HG03060 (cell line): ENCODE measurements around the gene CSRNP2.
"Not testable (repeated sequence)": the region's sequence is repeated elsewhere in the genome, so short reads cannot be mapped to it uniquely, and the experiment has no call there.

Experiments
- ATAC-seq: cut with Tn5 transposase; IDR thresholded peaks from one replicate; pipeline ENCODE4 v1.9.1; 2021; ENCODE audit warnings: low read depth, moderate number of reproducible peaks; ENCODE audit not compliant: unreplicated experiment

CSRNP2 gene

DNA sequence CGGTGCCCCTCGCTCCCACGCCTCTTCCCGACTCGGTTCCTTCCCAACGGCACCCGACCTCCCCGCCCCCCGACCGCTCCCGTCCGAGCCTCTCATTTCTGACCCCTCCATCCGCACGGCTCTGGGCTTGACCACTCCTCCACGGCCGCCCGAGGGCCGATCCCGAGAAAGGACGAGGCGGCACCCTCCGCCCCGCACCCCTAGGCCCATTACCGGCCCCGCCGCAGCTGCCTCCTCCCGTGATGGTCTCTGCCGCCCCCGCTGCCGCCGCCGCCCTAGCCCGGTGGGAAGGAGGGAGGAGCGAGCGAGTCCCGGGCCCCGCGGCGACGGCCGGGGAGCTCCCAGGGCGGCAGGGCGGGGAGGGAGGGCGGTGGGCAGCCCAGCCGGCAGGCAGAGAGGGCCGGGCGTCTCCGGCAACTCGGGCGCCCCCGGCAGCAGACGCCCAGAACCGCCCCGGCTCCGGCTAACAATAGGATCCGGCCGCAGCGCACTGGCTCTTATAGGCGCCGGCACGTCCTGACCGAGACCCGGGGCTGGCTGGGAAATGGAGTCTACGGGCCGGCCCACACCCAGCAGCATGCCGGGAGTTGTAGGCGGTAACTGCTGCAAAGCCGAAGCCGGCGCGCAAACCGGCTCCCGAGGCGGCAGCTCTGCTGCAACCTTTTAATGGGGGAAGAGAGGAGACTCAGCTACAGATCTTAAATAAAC, at the start of gene CSRNP2:
TSS of gene CSRNP2 (minus strand) at position 471 of the 708 bp plus-strand sequence. CDS start 7,035 bp downstream, outside the sequence.
- peak; percentile 76 for ATAC-seq

DNA sequence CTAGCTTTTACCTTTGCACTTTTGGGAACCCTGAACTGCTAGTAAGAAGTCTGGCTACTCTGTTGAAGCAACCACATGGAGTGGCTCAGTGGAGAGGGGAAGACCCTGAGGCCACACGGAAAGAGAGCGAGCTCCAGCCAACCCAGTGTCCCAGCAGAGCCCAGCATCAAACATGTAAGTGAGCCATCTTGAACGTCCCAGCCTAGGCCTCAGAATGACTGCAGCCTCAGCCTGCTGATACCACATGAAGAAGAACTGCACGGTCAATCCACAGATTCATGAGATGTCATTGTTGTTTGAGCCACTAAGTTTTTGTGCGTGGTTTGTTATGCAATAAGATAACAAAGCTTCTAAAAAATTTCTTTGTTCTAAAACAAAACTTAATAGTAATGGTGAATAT, 49.3 kb upstream of the CSRNP2 start:
- no peak for ATAC-seq

- ATAC-seq = no peak
Observed at GRCh38 chr12:51131745-51132521, 48.5 kb upstream of the CSRNP2 start.

- no peak for ATAC-seq
Observed at GRCh38 chr12:51128919-51129318, 45.5 kb upstream of the CSRNP2 start.

GRCh38 chr12:51127050-51127729, 43.8 kb upstream of the CSRNP2 start:
- ATAC-seq = no peak

GRCh38 chr12:51126297-51126696, 42.9 kb upstream of the CSRNP2 start:
- no peak for ATAC-seq

GRCh38 chr12:51124504-51124903, 41.1 kb upstream of the CSRNP2 start:
- no peak for ATAC-seq

DNA sequence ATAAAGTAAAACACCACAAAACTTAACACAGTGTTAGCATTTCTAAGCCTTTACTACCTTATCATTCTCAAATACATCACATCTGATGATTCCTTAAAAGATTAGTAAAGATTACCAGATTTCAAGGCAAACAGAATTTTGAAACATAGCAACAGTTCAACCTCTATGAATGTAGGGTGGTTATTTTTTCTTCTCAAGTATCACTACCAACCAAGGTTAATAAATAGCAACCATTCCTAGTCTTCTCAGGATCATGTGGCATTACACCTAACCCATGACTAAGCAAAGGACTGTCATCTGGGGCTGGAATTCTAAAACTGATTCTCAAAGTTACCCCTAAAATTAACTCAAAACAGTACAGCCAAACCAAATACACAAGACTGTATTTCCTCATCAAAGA, 39.4 kb upstream of the CSRNP2 start:
- ATAC-seq = no peak

DNA sequence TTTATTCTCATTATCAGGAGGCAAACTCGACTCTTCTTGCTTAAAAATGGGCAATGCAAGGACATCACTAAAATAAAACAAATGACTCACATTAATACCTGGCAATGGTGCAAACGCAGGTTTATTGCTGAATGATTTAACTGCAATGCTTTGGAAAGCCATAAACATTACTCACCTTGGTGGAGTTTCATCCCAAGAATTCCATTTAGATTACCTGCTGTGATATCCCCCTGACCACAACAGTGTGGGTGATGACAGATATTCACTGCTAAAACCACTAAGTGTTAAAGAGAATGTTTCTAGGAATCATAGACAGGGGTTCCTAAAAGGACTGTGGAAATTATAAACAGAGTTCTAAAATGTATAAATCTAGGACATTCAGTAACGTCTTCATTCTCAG, 35.3 kb upstream of the CSRNP2 start:
- ATAC-seq = no peak

DNA sequence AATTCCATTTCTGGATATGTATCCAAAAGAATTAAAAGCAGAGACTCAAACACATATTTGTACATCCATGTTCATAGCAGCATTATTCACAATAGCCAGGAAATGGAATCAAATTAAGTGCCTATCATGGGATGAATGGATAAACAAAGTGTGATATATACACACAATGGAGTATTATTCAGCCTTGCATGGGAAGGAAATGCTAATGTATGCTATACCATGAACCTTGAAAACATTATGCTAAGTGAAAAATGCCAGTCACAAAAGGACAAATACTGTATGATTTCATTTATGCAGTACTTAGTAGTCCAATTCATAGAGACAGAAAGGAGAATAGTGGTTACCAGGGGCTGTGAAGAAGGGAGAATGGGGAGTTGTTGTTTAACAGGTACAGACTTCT, 32.1 kb upstream of the CSRNP2 start:
- no peak for ATAC-seq

DNA sequence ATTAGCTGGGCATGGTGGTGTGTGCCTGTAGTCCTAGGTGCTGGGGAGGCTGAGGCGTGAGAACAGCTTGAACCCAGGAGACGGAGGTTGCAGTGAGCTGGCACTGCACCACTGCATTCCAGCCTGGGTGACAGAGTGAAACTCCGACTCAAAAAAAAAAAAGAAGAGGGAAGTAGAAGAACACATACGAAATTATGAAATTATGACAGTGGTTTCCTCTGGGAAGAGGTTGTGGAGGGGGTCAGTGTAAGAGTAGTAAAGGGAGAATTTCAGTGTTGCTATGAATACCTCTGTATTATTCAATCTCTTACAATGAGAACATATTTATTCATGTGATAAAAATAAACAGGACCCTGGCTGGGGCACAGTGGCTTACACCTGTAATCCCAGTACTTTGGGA, 24.7 kb upstream of the CSRNP2 start:
- ATAC-seq = no peak

DNA sequence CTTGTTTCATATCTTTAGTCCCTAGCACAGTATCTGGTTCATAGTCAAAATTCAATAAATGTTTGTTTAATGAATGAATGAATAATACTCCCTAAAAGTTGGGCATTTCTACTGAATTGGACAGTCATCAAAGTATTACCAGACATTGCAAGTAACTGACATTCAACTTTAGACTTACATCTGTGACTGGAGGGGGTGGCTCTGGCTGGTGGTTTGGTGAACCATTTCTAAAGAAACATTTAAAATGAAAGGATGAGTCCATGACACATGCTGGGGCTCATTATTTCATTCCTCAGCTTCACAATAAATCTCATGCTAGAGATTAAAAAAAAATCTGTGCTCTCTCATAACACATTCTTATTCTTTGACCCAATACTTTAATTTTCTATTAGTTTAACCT, 20.6 kb upstream of the CSRNP2 start:
- no peak for ATAC-seq

GRCh38 chr12:51098611-51099010, 15.2 kb upstream of the CSRNP2 start:
- no peak for ATAC-seq

GRCh38 chr12:51090705-51091229, 7.4 kb upstream of the CSRNP2 start:
- ATAC-seq = no peak

GRCh38 chr12:51087818-51088217, 4.4 kb upstream of the CSRNP2 start:
- no peak for ATAC-seq

- ATAC-seq = no peak
Observed at GRCh38 chr12:51086933-51087332, 3.5 kb upstream of the CSRNP2 start.

GRCh38 chr12:51085757-51086156, 2.4 kb upstream of the CSRNP2 start:
- ATAC-seq = no peak

DNA sequence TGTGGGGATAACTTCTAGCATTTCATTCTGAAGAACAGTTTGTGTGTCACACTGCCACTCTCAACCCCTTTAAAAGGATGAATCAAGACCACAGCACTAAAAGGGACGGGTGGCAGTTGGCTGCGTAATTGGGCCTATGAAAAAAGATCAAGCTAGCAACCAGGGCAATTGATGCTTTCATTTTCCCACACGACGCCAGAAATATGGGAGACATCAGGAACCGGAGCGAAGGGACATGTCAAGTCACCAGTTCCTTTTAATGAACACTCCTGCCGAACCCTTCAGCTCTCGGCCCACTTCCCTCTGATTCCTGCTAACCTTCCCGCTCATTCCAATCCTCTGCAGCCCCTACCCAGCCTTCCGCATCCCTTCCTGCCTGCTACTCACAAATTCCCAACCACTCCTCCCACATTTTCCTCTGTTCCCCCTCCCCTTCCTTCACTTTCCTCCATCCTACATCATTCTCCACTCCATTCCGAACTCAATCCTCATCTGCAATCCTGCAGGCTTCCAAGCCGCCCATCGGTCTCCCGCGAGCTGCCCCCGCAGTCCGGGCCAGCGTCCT, 753 bp downstream of the CSRNP2 start:
- ATAC-seq = no peak

GRCh38 chr12:51081421-51081820, 2.0 kb downstream of the CSRNP2 start:
- ATAC-seq = no peak

DNA sequence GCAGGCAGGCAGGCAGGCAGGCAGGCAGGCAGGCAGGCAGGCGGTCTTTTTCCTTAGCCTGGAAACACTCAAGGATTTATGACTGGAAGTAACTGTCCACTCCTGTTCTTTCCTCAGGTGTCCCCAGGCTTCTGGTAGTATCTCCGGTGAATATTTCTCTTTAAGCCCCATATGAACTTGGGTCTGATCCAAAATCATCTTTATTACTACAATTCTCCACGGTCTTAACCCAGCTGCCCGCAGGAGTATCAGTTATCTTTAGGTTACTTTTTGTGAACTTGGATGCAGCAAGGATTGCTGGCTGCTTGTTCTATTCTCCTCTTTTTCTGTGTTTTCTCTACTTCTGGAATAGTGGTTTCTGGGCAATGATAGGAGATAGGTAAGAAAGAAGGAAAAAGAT, 3.3 kb downstream of the CSRNP2 start:
- ATAC-seq = no peak

GRCh38 chr12:51078866-51079265, 4.5 kb downstream of the CSRNP2 start:
- not testable (repeated sequence) for ATAC-seq
